ENCODE data around the gene PTGR1. TPM values are rescaled to one million over a fixed set of nuclear protein-coding genes. Genes with fewer than 3 reads are reported as not detected.

The PTGR1 gene
- total and polyA plus RNA-seq, 2 donors (not counting 3 experiments of a cell fraction or from before 2014, with no cell fraction given), result 70.3 to 79.1 TPM

DNA sequence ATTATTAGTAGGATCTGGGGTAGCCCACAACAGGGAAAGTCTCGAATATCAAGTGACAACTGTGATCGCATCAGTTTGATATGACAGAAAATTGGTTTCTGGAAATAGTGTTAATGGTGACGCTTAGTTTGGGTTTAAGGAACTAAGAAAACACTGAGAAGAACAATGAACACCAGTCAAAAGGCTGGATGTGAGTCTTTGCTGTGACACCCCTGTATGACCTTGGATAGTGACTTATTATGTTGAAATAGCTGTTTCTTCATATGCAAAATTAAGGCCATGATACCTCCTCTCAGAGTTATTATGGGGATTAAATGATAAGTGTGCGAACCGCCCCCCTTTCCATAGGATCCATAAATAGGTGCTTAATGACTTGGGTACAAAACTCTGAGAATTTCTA, 32.6 kb upstream of the PTGR1 start:
- peak overlapping the region; percentile 74 for H2AFZ ChIP-seq (ENCODE audit: low read depth, low read length)
- CTCF ChIA-PET, result interaction anchor here (1.3 to 3.0 kb wide), 3 partner anchors 11 to 33 kb away, joined by 4 to 20 read pairs (median 16); partner anchors contain the start of gene PTGR1
- no peaks in the 10 kb centered on the region for H3K9me3 ChIP-seq (replicated peaks; ENCODE audit: control insufficient read depth, insufficient read depth, low read length)
- H3K4me3 ChIP-seq (replicated peaks in 1 of 3; ENCODE audit: insufficient read depth in 1 of 3, low read depth in 1 of 3, low read length in 3 of 3), result peak overlapping the region; percentile 88 to 98 (median 90)
- DNase-seq (ENCODE audit: low read depth, low spot score), result peak; percentile 22
- no peaks in the 10 kb centered on the region for H3K9me1 ChIP-seq (replicated peaks; ENCODE audit: control insufficient read depth, extremely low read depth, insufficient read depth, low read length)
- FAIRE-seq, result no peak
- H3K4me1 ChIP-seq (ENCODE audit: control insufficient read depth, extremely low read depth, insufficient read depth, low read length), result peaks cover 31% of the 10 kb centered on the region
- H3K27me3 ChIP-seq (ENCODE audit: control insufficient read depth in 2 of 2, insufficient read depth in 2 of 2, low read length in 2 of 2), result no peaks in the 10 kb centered on the region
- peak overlapping the region; percentile 73 for H3K27ac ChIP-seq (ENCODE audit: insufficient read depth, low read depth, low read length)
- POLR2A ChIA-PET, result interaction anchor here (1.4 to 1.5 kb wide), 2 partner anchors 33 to 127 kb away, joined by 5 to 18 read pairs; partner anchors contain the start of gene PTGR1
- TSS peak; percentile 42 for BruUV-seq (replicated peaks)
- intact Hi-C loops (cut with micrococcal nuclease), result loop anchor here (5.0 kb wide), 1 partner anchor 70 kb away; no protein-coding TSS in a partner anchor
- H3K79me2 ChIP-seq (ENCODE audit: control insufficient read depth, insufficient read depth, low read length), result peaks cover 55% of the 10 kb centered on the region
- H3K4me2 ChIP-seq (ENCODE audit: insufficient read depth, low read length), result peak overlapping the region; percentile 98
- peak overlapping the region; percentile 95 for H3K9ac ChIP-seq (replicated peaks; ENCODE audit: extremely low read depth, insufficient read depth, low read length)
- H3K36me3 ChIP-seq (ENCODE audit: control insufficient read depth in 2 of 2, extremely low read depth in 1 of 2, insufficient read depth in 2 of 2, low read length in 2 of 2), result no peaks in the 10 kb centered on the region
- TF ChIP-seq, protein P1, sequence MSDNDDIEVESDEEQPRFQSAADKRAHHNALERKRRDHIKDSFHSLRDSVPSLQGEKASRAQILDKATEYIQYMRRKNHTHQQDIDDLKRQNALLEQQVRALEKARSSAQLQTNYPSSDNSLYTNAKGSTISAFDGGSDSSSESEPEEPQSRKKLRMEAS (IDR thresholded peaks at IDR 0.05; ENCODE audit: insufficient read depth, insufficient read length), result no peak
- TF ChIP-seq EZH2 (IDR thresholded peaks at IDR 0.05; ENCODE audit: borderline replicate concordance, low read depth, low read length, severe bottlenecking) (no peak), GATA2 (IDR thresholded peaks at IDR 0.05; ENCODE audit: insufficient read depth, insufficient read length, low read depth, low read length) (no peak), MYC (IDR thresholded peaks at IDR 0.05; ENCODE audit: low read depth, low read length) (no peak), FOS (IDR thresholded peaks at IDR 0.05; ENCODE audit: borderline replicate concordance, insufficient read depth, low read length) (no peak), JUN (IDR thresholded peaks at IDR 0.05; ENCODE audit: borderline replicate concordance, insufficient read depth, insufficient read length, low read depth) (no peak), POLR2A (IDR thresholded peaks at IDR 0.05; ENCODE audit: low read depth, low read length) (no peak), POLR2AphosphoS5 (IDR thresholded peaks at IDR 0.05; ENCODE audit: insufficient read depth, low read depth, low read length) (no peak)
- TF ChIP-seq, protein P2, sequence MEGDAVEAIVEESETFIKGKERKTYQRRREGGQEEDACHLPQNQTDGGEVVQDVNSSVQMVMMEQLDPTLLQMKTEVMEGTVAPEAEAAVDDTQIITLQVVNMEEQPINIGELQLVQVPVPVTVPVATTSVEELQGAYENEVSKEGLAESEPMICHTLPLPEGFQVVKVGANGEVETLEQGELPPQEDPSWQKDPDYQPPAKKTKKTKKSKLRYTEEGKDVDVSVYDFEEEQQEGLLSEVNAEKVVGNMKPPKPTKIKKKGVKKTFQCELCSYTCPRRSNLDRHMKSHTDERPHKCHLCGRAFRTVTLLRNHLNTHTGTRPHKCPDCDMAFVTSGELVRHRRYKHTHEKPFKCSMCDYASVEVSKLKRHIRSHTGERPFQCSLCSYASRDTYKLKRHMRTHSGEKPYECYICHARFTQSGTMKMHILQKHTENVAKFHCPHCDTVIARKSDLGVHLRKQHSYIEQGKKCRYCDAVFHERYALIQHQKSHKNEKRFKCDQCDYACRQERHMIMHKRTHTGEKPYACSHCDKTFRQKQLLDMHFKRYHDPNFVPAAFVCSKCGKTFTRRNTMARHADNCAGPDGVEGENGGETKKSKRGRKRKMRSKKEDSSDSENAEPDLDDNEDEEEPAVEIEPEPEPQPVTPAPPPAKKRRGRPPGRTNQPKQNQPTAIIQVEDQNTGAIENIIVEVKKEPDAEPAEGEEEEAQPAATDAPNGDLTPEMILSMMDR (IDR thresholded peaks at IDR 0.05; ENCODE audit: extremely low read depth in 1 of 2, insufficient read depth in 1 of 2, low read depth in 1 of 2, low read length in 2 of 2), result no peak
- peaks cover 6% of the 10 kb centered on the region for H4K20me1 ChIP-seq (replicated peaks; ENCODE audit: control insufficient read depth, extremely low read depth, insufficient read depth, low read length)
- dilution Hi-C loops (cut with MboI; ENCODE audit: extremely low pct_ligation_motif_present, low sequenced_read_pairs), result no loop called here

Measured in endothelial cell of umbilical vein (primary cell).